Type B pancreatic cell (in vitro differentiated cells): ENCODE results near the gene MARCHF7. TPM values are rescaled to one million over a fixed set of nuclear protein-coding genes. Genes with fewer than 3 reads are reported as not detected.

Source experiments
- DNase-seq: peaks from one replicate; pipeline ENCODE4 v3.0.0; 2021; ENCODE audit warnings: mixed read lengths; ENCODE audit not compliant: unreplicated experiment; ENCODE audit errors: extremely low spot score
- H3K27ac Mint-ChIP-seq: 2 replicates; pipeline ENCODE4 v1.8.0; 2021; ENCODE audit warnings: mild to moderate bottlenecking, mixed read lengths
- H3K27me3 Mint-ChIP-seq: 2 replicates; pipeline ENCODE4 v1.8.0; 2021; ENCODE audit warnings: mixed read lengths
- H3K36me3 Mint-ChIP-seq: 2 replicates; pipeline ENCODE4 v1.8.0; 2021; ENCODE audit warnings: mixed read lengths
- H3K4me1 Mint-ChIP-seq: one replicate; pipeline ENCODE4 v1.8.0; 2021; ENCODE audit warnings: mixed read lengths; ENCODE audit not compliant: unreplicated experiment
- H3K4me3 Mint-ChIP-seq: 2 replicates; pipeline ENCODE4 v1.8.0; 2021; ENCODE audit warnings: mild to moderate bottlenecking, mixed read lengths
- H3K9me3 Mint-ChIP-seq: 2 replicates; pipeline ENCODE4 v1.8.0; 2021; ENCODE audit warnings: mixed read lengths
- CTCF ChIP-seq: fragments of 200-600 bp; sonication (generic); conservative IDR thresholded peaks from 2 replicates; pipeline ENCODE4 v1.5.0; 2021; ENCODE audit warnings: antibody characterized with exemption, mild to moderate bottlenecking
- total RNA-seq: library from RNA; stranded (reverse); gene quantifications from 2 replicates; pipeline ENCODE4 v1.2.1, GENCODE V29; 2021; ENCODE audit warnings: low replicate concordance

The MARCHF7 gene
- total RNA-seq, 1 donor from 2014 or later = 96.1 TPM

DNA sequence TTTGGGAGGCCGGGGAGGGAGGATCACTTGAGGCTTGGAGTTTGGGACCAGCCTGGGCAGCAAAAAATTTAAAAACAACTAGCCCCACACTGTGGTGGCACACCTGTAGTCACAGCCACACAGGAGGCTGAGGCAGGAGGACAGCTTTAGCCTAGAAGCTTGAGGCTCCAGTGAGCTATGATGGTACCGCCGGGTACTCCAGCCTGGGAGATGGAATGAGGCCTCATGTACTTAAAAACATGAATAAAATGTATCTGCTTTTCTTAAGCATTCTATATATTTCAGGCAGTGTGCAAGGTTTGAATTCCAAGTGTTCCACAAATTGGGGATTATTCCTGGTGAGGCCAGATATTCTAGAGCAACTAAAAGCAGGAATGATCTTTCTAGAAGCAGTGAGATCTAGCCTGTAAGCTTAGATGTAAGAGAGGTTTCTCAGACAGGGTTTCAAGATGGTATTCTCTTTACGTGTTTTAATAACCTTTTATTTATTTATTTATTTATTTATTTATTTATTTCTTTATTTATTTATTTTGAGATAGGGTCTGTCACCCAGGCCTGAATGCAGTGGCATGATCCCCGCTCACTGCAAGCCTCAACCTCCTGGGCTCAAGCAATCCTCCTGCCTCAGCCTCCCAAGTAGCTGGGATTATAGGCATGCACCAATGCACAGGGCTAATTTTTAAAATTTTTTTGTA, 4.1 kb upstream of the MARCHF7 start:
- no peak for TF ChIP-seq CTCF
- Mint-ChIP-seq H3K36me3 (peaks cover 3% of the 10 kb centered on the region), H3K9me3 (no peaks in the 10 kb centered on the region), H3K4me3 (no peak overlapping the region), H3K27me3 (no peaks in the 10 kb centered on the region), H3K27ac (no peak overlapping the region), H3K4me1 (peaks cover 8% of the 10 kb centered on the region)
- no peak for DNase-seq

DNA sequence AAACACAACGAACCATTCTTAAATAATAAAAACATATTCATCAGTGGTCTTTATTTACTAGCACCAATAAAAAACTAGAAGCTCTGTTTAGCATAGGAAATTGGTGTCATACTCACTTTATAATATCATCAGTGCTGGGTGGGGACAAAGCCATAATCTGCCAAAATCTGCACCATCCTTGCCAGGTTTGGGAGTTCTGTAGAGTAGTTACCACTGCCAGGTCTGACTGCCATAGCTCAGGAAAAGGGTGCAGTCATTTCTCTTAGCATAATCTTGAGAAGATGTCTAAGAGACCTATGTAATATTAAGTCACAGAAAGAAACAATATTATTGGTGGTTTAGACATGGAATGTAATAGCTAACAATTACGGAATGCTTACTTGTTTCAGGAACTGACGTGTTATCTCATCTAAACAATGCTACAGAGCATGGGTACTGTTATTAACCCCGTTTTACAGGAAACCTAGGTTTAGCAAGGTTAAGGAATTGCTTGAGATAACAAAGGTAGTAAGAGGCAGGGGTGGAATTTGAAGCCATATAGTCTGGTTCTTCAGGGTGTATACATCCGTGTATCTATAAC, 1.6 kb upstream of the MARCHF7 start:
- Mint-ChIP-seq H3K27ac (peak overlapping the region; percentile 78), H3K4me3 (peak overlapping the region; percentile 75), H3K36me3 (peaks cover 12% of the 10 kb centered on the region), H3K27me3 (no peaks in the 10 kb centered on the region), H3K4me1 (peaks cover 25% of the 10 kb centered on the region), H3K9me3 (peaks cover 2% of the 10 kb centered on the region)
- no peak for TF ChIP-seq CTCF
- no peak for DNase-seq

- Mint-ChIP-seq H3K27ac (peak overlapping the region; percentile 91), H3K9me3 (peaks cover 5% of the 10 kb centered on the region), H3K27me3 (no peaks in the 10 kb centered on the region), H3K4me1 (peaks cover 29% of the 10 kb centered on the region), H3K4me3 (peak overlapping the region; percentile 90), H3K36me3 (peaks cover 16% of the 10 kb centered on the region)
- no peak for DNase-seq
- no peak for TF ChIP-seq CTCF
Measured at GRCh38 chr2:159711562-159712142, 654 bp upstream of the MARCHF7 start.

DNA sequence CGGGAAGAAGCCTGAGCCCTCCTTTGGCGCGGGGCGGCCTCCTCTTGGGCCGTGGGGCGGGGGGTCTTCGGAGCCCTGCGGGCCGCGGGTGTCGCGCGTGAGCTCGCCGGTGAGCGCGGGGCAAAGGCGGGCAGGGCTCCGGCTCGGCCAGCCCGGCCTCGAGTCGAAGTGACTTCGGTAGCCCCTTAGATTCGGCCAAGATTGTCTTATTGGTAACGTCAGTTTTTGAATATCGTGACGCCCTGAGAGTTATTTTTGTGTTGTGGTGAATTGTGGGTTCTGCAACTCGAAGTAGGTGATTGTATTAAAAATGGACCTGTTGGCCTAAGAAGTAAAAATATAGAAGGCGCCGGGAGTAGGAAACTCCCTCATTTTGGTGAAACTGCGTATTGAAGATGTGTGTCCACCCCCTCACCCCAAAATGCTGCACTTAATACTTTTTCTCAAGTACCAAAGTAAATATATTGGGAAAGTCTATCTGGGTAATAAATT, 669 bp downstream of the MARCHF7 start:
- no peaks in the 10 kb centered on the region for H3K27me3 Mint-ChIP-seq
- peaks cover 33% of the 10 kb centered on the region for H3K4me1 Mint-ChIP-seq
- peaks cover 22% of the 10 kb centered on the region for H3K36me3 Mint-ChIP-seq
- TF ChIP-seq CTCF = no peak
- DNase-seq = no peak
- H3K4me3 Mint-ChIP-seq = peak overlapping the region; percentile 99
- H3K9me3 Mint-ChIP-seq = peaks cover 5% of the 10 kb centered on the region
- peak overlapping the region; percentile 91 for H3K27ac Mint-ChIP-seq

- Mint-ChIP-seq H3K4me1 (peaks cover 37% of the 10 kb centered on the region), H3K36me3 (peaks cover 26% of the 10 kb centered on the region), H3K4me3 (peak overlapping the region; percentile 99), H3K27me3 (no peaks in the 10 kb centered on the region), H3K27ac (peak overlapping the region; percentile 91), H3K9me3 (peaks cover 5% of the 10 kb centered on the region)
- no peak for TF ChIP-seq CTCF
- DNase-seq = no peak
Measured at GRCh38 chr2:159713631-159714246, 1.4 kb downstream of the MARCHF7 start.
